Activated CD8-positive, alpha-beta memory T cell treated with anti-CD3 and anti-CD28 coated beads, Interleukin-2, amount 50 U/mL, for 1 hour (primary cell): Measurements from ENCODE around the gene CCDC174.
"Not testable (repeated sequence)": the region's sequence is repeated elsewhere in the genome, so short reads cannot be mapped to it uniquely, and the experiment has no call there.

Experiments used
- DNase-seq: peaks from one replicate; pipeline ENCODE4 v3.0.0-alpha.2; 2020; ENCODE audit errors: extremely low read depth

Gene CCDC174

DNA sequence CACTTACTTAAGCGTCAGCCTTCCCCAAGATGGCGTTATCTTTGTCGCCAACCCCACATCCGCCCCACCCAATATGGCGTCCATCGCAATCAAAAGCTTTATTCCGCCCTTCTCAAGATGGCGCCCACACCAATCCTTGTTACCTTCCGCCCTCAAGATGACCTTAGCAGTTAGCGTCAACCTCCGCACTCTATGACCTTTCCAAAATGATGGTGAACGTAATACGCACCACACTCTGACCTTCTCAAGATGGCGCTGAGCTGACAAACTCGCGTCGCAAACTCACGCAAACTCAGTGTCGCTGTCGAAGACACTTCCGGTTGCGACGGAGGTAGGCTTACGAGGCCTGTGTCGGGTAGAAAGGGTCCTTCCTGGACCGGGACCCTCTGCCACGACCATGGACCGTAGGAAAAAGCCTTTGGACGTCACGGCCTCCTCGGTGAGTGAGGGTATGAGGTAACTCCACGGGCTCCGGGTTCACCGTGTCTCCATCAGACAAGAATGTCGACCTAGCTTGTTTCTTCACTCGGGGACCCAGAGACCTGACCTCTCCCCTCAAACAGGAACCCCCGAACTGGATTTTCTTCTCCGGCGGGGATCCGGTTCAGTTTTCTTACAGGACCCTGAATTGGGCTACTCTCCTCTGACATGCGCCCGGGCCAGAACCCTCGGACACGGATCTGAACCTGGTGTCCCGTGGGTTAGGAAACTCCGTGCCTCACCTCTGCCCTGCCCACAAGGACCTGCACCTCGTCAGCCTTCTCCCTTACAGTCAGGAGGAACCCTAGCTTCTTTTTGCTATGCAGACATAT is at the start of gene CCDC174:
TSS of gene CCDC174 (plus strand) at position 323 of the 812 bp plus-strand sequence. CDS start at position 398, 75 bp downstream.
- peak; percentile 91 for DNase-seq

DNA sequence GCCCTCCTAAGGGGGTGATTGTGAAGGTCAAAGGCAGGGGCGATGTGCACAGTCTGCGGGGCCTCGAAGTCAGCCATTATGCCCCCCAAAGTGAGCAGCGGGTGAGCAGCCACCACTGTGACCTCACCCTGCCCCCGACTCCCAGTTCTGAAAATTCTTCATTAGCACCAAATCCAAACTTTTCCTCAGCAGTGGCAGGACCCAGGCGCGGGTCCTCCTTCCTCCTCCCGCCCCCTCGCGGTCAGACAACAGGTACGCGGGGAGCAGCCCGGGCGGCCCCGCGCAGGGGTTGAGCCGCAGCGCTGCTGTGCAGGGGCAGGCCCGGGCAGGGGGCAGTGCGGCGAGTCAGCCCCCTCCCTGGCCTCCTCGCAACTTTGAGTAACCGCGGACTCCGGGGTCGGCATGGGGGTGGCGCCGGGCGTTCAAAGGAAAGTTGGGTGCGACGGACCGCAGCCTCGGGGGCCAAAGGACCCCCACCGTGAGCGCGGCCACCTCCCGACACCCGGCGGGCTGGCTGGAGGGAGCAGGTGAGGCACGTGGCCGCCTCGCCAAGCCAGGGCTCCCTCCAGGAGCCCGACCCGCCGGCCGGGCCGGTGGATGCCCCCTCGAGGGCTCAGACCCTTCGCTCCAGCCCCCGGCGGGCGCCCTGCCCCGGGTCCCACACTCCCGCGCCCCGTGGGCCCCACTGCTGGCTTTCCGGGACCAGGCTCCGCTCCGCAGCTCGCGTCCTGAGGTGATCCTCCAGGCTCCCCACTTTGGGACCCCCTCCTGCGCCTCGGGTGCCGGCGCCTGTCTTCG is 49.4 kb upstream of the CCDC174 start:
- DNase-seq, result no peak

DNA sequence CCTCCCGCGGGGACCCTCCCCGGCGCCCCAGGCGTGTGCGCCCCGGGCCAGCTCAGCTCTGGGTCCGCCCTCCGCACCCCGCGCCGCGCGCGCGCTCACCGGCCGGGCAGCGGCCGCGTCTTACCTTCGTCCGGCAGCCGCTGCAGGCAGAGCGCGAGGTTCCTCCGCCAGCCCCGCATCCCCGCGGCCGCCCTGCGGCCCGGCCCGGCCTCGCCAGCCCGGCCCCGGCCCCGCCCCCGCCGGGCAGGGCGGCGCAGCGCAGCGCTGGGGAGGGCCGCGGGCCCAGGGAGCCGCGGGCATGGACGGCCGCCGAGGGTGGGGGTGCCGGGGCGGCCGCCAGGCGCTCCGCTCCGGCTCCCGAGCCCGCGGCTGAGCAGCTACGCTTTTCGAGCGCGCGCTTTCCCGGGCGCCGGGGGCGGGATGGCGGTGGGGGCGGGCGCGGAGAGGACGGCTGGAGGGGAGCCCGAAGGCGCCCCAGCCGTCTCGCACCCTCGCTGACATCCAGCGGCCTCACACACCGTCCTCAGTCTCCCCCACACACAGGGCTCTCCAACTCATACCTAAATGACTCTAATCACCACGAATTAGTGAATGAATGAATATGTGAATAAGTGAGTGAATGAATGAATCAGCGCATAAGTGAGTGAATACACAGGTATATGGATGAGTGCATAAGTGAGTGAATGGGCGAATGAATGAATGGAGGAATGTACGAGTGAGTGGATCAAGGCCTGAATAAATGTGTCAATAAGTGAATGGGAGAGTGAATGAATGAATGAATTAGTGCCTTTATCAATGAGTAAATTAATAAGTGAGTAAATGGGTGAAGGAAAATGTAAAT is 48.5 kb upstream of the CCDC174 start:
- no peak for DNase-seq

DNA sequence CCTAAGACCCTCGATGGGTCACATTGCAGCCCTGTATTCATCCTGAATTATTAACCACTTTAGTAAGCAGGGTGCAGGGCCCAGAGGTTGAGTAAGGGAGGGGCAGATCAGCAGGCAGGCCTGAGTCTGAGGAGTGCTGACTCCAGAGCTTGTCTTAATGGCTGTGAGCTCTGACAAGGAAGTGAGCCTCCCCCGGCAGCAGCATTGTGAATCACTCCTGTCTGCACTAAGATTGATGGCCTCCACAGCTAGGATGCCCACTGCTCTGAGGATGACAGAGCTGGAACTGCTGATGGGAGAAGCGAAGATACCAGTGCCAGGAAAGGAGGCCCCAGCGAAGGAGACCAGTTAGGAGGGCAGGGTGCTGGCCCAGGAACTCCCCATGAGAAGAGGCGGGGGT is 46.5 kb upstream of the CCDC174 start:
- no peak for DNase-seq

DNA sequence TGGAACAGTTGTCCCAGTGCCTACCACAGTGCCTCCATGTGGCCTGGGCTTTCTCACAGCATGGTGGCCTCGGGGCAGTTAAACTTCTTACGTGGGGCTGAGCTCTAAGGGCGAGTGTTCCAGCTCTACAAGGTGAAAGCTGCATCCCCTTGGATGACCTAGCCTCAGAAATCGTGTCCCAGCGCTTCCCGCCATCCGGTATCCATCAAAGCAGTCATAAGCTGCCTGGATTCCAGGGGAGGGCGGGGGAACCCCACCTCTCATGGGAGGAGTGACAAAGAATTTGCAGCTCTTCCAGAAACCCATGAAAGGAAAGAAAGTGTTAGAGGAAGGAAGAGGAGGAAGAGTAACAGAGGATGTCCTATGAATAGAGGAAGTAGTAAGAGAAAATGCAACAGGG is 45.8 kb upstream of the CCDC174 start:
- DNase-seq, result no peak

DNA sequence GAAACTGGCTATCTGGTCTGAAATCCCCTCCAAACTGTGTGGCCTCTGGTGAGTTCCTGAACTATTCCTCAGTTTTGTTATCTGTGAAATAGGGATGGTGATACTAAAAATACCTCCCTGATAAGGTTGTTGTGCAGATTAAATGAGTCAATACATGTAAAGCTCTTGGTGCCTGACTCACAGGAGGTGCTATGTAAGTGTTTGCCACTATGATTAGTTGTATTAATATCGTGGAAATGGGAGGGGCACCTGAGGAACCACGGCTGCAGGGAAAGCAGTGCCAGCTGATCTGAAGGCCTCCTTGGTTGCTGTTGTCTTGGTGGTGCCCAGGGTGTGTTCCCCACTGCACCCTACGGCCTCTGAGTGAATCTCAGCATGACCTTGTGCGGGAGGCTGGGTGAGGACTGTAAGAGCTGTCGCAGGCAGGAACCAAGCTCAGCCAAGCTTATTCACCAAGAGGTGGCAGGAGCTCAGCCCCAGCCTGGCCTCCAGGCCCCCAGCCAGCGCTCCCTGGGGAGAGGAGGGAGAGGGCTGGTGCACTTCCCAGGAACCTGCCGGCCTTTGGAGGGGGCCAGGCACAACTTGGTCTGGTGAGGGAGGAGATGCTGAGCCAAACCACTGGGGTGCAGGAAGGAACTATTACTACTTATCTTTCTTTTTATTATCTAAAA is 44.8 kb upstream of the CCDC174 start:
- no peak for DNase-seq

DNA sequence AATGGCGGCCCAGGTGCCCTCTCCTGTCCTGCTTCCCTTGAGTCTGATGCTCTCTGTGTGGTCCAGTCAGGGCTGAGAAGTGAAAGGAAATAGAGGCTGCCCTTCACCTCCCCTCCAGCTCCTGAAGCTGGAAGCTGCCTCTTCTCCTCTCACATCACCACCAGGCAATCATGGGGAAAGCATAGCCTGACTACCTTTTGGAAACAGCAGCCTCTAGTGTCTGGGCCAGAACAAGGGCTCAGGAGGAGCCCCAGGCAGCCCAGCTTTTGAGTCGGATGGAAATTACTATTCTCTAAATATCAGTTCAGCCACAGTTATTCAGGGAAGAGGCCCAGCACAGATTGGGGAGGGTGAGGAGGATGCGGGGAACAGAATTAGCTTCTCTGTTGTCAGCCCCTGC is 43.3 kb upstream of the CCDC174 start:
- no peak for DNase-seq

DNA sequence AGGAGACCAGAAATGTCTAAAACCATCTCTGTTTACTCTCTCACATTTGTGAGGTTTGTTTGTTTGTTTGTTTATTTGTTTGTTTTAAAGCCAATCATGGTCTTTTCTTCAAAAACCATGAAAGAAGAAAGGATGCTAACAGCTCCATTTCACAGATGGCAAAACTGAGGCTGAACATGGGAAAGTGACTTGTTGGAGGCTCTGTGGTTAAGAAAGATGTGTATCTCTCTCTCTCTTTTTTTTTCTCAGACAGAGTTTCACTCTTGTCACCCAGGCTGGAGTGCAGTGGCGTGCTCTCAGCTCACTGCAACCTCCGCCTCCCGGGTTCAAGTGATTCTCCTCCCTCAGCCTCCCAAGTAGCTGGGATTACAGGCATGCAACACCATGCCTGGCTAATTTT is 42.5 kb upstream of the CCDC174 start:
- not testable (repeated sequence) for DNase-seq

DNA sequence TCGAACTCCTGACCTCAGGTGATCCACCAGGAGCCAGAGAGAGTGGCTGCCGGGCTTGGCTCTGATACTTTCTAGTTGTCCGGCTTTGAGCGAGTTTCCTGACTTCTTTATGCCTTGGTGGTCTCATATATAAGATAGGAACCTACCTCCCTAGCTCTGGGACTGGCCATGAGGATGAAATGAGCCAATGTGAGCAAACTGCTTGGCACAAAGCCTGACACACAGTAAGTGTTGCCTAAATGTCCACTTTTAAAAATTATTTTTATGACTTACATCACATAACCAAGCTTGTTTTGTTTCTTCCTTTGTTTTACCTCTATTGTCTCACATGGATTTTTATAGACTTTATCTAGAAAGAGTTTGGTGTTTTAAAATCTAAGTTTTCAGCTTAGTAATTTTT is 42.1 kb upstream of the CCDC174 start:
- no peak for DNase-seq

DNA sequence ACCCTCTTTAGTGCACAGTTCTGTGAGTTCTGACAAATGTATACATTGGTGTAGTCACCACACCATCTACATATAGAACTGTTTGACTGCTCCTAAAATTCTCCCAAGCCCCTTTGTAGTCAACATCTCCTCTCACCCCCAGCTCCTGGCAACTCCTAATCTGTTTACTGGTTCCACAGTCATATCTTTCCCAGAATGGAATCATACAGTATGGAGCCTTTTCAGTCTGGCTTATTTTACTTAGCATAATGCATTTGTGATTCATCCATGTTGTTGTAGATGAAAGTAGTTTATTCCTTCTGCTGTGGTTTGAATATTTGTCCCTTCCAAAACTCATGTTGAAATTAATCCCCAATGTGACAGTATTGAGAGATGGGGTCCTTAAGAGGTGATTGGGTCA is 41.6 kb upstream of the CCDC174 start:
- DNase-seq, result no peak

DNA sequence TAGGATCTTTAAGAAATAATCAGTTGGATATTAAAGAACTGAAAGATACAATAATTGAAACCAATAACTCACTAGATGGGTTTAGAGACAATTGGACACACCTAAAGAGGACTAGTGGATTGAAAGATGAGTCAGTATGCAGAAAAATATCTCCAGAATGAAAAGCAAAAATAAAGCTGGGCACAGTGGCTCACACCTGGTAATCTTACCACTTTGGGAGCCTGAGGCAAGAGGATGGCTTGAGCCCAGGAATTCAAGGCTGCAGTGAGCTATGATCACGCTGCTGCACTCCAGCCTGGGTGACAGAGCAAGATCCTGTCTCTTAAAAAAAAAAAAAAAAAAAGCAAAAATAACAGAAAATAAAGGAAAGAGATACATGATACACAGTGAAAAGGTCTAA is 37.4 kb upstream of the CCDC174 start:
- no peak for DNase-seq

DNA sequence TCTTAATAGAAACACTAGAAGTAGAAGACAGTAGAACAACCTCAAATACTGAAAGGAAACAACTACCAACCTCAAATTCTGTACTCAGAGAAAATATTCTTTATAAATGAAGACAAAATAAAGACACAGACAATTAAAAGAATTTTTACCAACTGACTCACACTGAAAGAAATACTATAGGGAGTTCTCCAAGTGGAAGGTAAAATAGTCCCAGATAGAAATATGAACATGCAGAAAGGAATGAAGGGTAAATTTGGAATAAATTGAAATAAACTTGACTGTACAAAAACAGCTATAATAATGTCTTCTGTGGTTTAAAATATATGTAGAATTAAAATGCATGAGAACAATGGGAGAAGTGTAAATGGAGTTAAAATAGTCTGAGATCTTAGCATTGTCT is 36.7 kb upstream of the CCDC174 start:
- DNase-seq, result no peak

DNA sequence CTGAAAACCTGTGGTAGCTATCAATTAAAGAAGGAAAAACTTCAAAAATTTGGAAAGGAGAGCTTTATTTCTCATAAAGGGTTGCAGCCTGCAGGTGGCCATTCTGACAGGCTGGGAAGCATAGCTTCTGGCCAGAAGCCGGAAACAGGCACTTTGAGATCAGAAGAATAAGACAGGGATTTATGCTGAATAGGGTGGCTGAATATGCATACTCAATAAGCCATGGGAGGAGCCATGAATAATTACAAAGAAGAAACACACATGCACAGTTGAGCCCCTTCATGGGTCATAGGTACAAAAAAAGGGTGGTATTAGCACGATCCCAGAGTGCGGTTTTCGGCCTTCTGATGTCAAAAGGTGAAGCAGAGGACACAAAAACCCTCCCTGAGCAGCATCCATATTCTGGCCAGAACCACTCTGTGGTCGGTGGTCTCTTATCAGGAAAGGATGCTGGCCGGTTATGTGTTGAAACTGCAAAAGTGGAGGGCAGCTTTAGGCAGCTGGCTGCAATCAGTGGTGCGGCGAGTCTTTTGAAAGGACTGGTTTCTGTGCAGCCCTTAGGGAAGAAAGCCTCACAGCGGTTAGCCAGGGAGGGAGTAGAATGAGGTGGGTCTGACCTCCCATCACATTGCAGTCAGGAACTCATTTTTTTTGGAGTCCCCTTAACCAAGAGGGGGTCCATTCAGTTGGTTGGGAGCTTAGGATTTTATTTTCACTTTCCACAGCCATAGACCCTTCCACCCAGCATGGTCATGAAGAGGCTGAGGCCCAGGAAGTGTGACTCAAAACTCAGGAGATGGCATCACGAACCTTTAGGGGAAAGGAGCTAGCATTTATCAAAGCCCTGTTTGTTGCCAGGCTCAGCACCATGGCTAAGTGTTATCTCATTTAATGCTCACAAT is 34.7 kb upstream of the CCDC174 start:
- DNase-seq, result no peak

DNA sequence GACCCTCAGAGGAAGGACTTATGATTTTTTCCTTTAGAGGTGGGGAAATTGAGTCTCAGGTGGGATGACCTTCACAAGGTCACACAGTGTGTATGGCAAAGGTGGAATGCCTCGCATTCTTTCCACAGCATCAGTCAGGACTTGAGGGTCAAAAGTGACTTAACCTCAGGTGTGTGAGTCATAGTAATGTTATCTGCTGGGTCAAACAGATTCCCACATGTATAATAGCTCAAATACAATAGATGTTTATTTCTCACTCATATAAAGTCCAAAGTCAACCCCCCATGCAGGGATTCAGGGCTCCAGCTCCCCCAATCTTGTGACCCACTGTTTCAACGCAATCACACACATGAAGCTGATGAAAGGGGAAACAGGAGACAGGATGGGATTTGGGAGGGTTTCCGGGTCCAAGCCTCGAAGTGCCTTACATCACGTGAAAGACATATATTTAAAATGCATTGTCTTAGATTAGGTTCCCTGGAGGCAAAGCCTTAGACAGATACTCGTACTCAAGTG is 34.0 kb upstream of the CCDC174 start:
- DNase-seq, result no peak

DNA sequence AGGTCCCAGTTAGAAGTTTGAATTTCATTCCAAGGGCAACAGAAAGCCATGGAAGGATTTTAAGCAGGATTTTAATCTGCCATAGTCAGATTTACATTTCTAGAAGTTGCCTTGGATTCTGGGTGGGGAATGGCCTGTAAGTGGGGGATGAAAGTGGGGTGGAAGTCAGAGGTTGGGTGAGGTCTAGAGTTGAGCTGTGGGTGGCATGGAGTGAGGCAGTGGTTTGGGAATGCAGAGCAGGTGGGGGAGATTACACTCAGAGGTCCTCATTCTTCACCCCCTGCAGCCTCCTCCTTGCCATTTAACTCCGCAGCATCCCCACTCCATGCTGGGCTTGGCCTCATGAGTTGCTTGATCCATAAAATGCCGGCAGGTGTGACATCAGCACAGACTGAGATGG is 32.0 kb upstream of the CCDC174 start:
- DNase-seq, result no peak

DNA sequence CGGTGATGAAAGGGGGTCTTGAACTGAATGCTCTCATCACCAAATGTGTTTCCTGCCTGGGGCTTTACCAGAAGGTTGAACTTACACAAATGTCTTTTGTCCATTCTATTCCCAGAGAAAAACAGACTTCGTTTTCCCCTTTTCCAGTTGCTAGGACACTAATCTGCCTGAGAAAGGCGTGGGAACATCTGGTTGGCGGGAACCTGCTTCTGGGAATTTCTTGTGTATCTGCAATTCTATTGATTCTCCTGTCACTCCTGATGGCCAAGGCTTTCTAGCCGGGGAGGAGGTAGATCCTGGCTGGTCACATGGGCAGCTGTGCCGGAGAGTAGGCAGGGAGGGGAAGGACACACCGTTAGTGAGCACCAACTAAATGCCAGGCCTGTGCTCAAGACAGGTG is 31.1 kb upstream of the CCDC174 start:
- no peak for DNase-seq

DNA sequence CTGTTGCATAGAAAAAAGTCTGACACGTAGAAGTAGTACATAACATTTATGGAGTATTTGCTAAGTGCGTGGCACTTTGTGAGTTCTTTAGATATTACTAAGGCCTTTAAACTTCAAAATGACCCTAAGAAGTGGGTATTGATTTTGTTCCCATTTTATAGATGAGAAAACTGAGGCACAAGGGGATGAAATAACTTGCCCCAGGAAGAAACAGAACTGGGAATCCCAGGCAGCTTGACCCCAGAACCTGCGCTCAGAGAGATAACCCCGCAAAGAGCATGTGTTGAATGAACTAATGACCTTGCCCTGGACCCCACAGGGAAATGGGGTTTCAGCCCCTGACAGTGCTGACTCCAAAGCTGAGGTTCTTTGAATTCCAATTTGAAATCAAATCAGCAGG is 30.5 kb upstream of the CCDC174 start:
- no peak for DNase-seq

DNA sequence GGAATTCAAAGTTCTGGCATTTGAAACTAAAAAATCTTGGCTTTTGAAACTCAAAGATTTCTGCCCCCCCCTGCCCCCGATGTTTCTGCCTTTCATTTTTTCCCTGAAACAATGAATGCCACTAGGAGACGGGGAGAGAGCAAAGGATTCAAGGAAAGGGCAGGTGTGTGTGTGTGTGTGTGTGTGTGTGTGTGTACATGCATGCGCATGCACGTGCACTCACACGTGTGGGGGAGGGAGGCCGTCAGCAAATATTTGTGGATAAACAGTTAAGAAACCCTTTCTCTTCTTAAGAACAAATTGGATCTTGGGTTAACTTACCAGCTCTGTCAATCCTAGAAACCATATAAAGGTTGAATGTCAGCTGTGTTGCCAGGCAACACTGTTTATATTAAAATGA is 29.2 kb upstream of the CCDC174 start:
- DNase-seq, result no peak

DNA sequence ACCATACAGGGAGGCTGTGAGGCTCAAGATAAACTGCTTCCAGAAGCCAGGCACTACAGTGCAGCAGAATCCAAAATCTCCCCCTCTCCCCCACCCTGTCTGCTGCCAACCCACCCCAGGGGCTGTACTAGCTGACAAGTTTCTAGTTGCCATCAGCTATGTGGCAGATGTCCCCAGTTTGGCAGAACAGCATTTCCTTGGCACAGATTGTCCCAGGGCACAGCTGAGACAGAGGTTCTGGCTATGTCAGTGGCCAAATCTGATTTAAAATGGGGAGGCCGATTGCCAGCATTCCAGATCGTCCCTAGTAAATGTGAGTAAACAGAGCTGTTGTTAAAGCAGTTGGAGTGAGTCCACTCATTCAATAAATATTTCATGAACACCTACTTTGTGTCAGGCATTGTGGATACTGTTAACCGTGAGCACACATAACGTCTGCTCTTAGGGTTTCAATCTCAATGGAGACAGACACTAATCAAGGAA is 28.0 kb upstream of the CCDC174 start:
- no peak for DNase-seq

DNA sequence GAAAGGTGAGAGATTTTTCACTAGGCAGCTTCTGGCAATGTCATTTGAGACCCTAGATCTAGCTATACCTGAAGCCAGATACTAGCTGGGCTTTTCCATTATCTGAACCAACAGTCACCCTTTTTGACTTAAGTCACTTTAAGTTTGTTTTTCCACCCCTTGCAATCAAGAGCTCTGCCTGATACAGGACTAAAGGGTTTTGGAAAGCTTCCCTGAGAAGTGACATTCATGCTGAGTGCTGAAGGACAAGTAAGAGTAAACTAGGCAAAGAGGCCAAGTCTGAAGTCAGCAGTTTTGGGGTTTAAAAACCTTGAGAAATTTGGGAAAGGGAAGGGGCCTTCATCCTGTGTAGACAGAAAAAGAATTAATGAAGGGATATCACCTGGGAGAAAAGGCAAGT is 27.1 kb upstream of the CCDC174 start:
- DNase-seq, result no peak
